ENCODE results near the gene UBR1. TPM values are rescaled to one million over a fixed set of nuclear protein-coding genes. Genes with fewer than 3 reads are reported as not detected.
"Not testable (repeated sequence)": the region's sequence is repeated elsewhere in the genome, so short reads cannot be mapped to it uniquely, and the experiment has no call there.

UBR1 gene
- total RNA-seq, 1 experiment from 2014 or later: 24.7 TPM

GRCh38 chr15:42915654-42916315 is 190.1 kb downstream of the UBR1 start:
- DNase-seq (ENCODE audit: low read depth): no peak

- DNase-seq (ENCODE audit: low read depth): peak; percentile 37
Measured at GRCh38 chr15:42914728-42915497, 190.9 kb downstream of the UBR1 start.

GRCh38 chr15:42911058-42911592 is 194.7 kb downstream of the UBR1 start:
- no peak for DNase-seq (ENCODE audit: low read depth)

GRCh38 chr15:42908538-42908937 is 197.3 kb downstream of the UBR1 start:
- DNase-seq (ENCODE audit: low read depth): no peak

GRCh38 chr15:42903388-42904324 is 202.2 kb downstream of the UBR1 start:
- DNase-seq (ENCODE audit: low read depth): no peak

- not testable (repeated sequence) for DNase-seq (ENCODE audit: low read depth)
Measured at GRCh38 chr15:42893911-42894310, 211.9 kb downstream of the UBR1 start.

Small RNA genes within 50 kb of the gene (small RNA-seq; reads per million reads assigned to genes)
- not detected for gene AC068724.2

Other genes starting within 250 kb of the UBR1 start
- gene TTBK2, start 185.3 kb downstream of the UBR1 start, total RNA-seq (2014; rRNA removed; shearing (Covaris generic)): 3.1 and 3.7 TPM in 2 replicates
- gene TMEM62, start 27.5 kb upstream of the UBR1 start, total RNA-seq (2014; rRNA removed; shearing (Covaris generic)): 19.6 and 27.4 TPM in 2 replicates
- 41.6 and 42.7 TPM in 2 replicates for gene CCNDBP1, start 79.4 kb upstream of the UBR1 start, total RNA-seq (2014; rRNA removed; shearing (Covaris generic))
- not detected in 2 replicates for gene EPB42, start 115.0 kb upstream of the UBR1 start, total RNA-seq (2014; rRNA removed; shearing (Covaris generic))
- gene TGM5, start 160.9 kb upstream of the UBR1 start, total RNA-seq (2014; rRNA removed; shearing (Covaris generic)): 0.20 and 0.98 TPM in 2 replicates
- gene TGM7, start 196.2 kb upstream of the UBR1 start, total RNA-seq (2014; rRNA removed; shearing (Covaris generic)): not detected in 2 replicates
- 10.5 and 11.6 TPM in 2 replicates for gene LCMT2, start 224.5 kb upstream of the UBR1 start, total RNA-seq (2014; rRNA removed; shearing (Covaris generic))